Daoy (cell line): ENCODE data around the gene GRPEL2. TPM values are rescaled to one million over a fixed set of nuclear protein-coding genes. Genes with fewer than 3 reads are reported as not detected.

ENCODE experiments used
- DNase-seq: peaks from one replicate; pipeline ENCODE4 v3.0.0-alpha.2; 2015; ENCODE audit warnings: low read depth
- total RNA-seq: library from RNA; depleted of rRNA; stranded (reverse); fragments of >200 nt; shearing (Covaris generic); gene quantifications from 2 replicates; pipeline ENCODE4 v1.2.3, GENCODE V29; 2014

GRPEL2 gene
- total RNA-seq, 1 experiment from 2014 or later = 30.7 TPM

- peak; percentile 99 for DNase-seq
These were observed 12.3 kb downstream of the GRPEL2 start, which contains the start of gene PCYOX1L for GRCh38 chr5:149357370-149358293. Gene PCYOX1L (plus strand): TSS chr5:149358046. CDS start chr5:149358069, 23 bp downstream.

GRCh38 chr5:149358294-149358651 lies 13.0 kb downstream of the GRPEL2 start:
- DNase-seq = peak; percentile 26

- no peak for DNase-seq
These were observed 13.7 kb downstream of the GRPEL2 start for GRCh38 chr5:149358868-149359495.

GRCh38 chr5:149360272-149360671 lies 15.0 kb downstream of the GRPEL2 start:
- DNase-seq = no peak

- DNase-seq = no peak
These were observed 17.2 kb downstream of the GRPEL2 start for GRCh38 chr5:149362541-149362940.

- no peak for DNase-seq
These were observed 18.1 kb downstream of the GRPEL2 start for GRCh38 chr5:149363358-149363757.

- DNase-seq = no peak
These were observed 18.6 kb downstream of the GRPEL2 start for GRCh38 chr5:149363936-149364335.

GRCh38 chr5:149364719-149365118 lies 19.4 kb downstream of the GRPEL2 start:
- DNase-seq = no peak

GRCh38 chr5:149365418-149365817 lies 20.1 kb downstream of the GRPEL2 start:
- no peak for DNase-seq

GRCh38 chr5:149366169-149366729 lies 20.9 kb downstream of the GRPEL2 start:
- DNase-seq = no peak

GRCh38 chr5:149367249-149367971 lies 22.1 kb downstream of the GRPEL2 start:
- DNase-seq = peak; percentile 69

GRCh38 chr5:149367972-149368645 lies 22.8 kb downstream of the GRPEL2 start:
- no peak for DNase-seq

- DNase-seq = no peak
These were observed 25.6 kb downstream of the GRPEL2 start for GRCh38 chr5:149370878-149371277.

GRCh38 chr5:149371296-149371962 lies 26.1 kb downstream of the GRPEL2 start:
- DNase-seq = peak; percentile 69

- no peak for DNase-seq
These were observed 26.9 kb downstream of the GRPEL2 start for GRCh38 chr5:149372076-149372795.

- no peak for DNase-seq
These were observed 27.6 kb downstream of the GRPEL2 start for GRCh38 chr5:149372932-149373331.

GRCh38 chr5:149374303-149374702 lies 29.0 kb downstream of the GRPEL2 start:
- no peak for DNase-seq

GRCh38 chr5:149374801-149375200 lies 29.5 kb downstream of the GRPEL2 start:
- no peak for DNase-seq

- no peak for DNase-seq
These were observed 30.1 kb downstream of the GRPEL2 start for GRCh38 chr5:149375434-149375833.

GRCh38 chr5:149376104-149376503 lies 30.8 kb downstream of the GRPEL2 start:
- DNase-seq = no peak
